Left lung (tissue), 10 donors: ENCODE data around the gene CD34. TPM values are rescaled to one million over a fixed set of nuclear protein-coding genes. Genes with fewer than 3 reads are reported as not detected.

Experiments used
- ATAC-seq: fragments of 200-7000 bp; cut with Tn5 transposase; one replicate; pipeline ENCODE4 v1.9.1; 2020; ENCODE audit warnings: moderate library complexity
- DNase-seq, 4 donors: peaks; one replicate each; pipeline ENCODE4 v3.0.0-alpha.2; 2013 to 2020
- H3K27ac ChIP-seq, 2 donors: fragments of 200-600 bp; sonication (generic) in 1 of 2; one replicate each; pipeline versions ENCODE4 v1.5.0 to v1.8.0; 2020 to 2021
- H3K27me3 ChIP-seq, 2 donors: fragments of 200-600 bp; sonication (generic) in 1 of 2; one replicate each; pipeline versions ENCODE4 v1.5.0 to v1.8.0; 2020 to 2021
- H3K36me3 ChIP-seq, 2 donors: fragments of 200-600 bp; sonication (generic) in 1 of 2; one replicate each; pipeline versions ENCODE4 v1.5.0 to v1.8.0; 2020 to 2021
- H3K4me1 ChIP-seq, 2 donors: fragments of 200-600 bp; one replicate each; pipeline ENCODE4 v1.8.0; 2021
- H3K4me3 ChIP-seq, 2 donors: fragments of 200-600 bp; sonication (generic) in 1 of 2; one replicate each; pipeline versions ENCODE4 v1.5.0 to v1.8.0; 2020 to 2021; ENCODE audit warnings: mild to moderate bottlenecking in 1 of 2
- H3K9me3 ChIP-seq, 2 donors: fragments of 200-600 bp; sonication (generic) in 1 of 2; one replicate each; pipeline versions ENCODE4 v1.5.0 to v1.8.0; 2020 to 2021
- CTCF ChIP-seq, 2 donors: fragments of 200-600 bp; sonication (generic) in 1 of 2; IDR thresholded peaks; one replicate each; pipeline versions ENCODE4 v1.5.0 to v1.8.0; 2021; ENCODE audit warnings: antibody characterized with exemption in 2 of 2
- intact Hi-C, 2 donors: fragments of 100-400 bp; cut with DNase I; formaldehyde crosslinking; loops; one replicate each; pipeline versions ENCODE4 v1.11.2 to v1.14.2; 2022
- polyA plus RNA-seq, 6 donors: library from polyadenylated mRNA; unstranded; fragments of 120-200 nt; gene quantifications; one replicate each; pipeline ENCODE4 v1.2.1, GENCODE V29; 2013; ENCODE audit not compliant: insufficient read length in 6 of 6
- total RNA-seq, 2 donors: library from RNA; stranded (reverse); fragmentation: NEBNext Ultra II Directional; extraction: Animal tissue kit (Norgen Biotek cat#: 25700); gene quantifications; one replicate each; pipeline ENCODE4 v1.2.1, GENCODE V29; 2021
- donor health status: DM: no; HTN: yes; CAD: no.
- donor health status: DM: no; HTN: no; CAD: no.

CD34 gene
- total and polyA plus RNA-seq, 8 donors, result 40.8 to 160 (median 137) TPM

- Histone ChIP-seq H3K4me1 (peaks cover 0 to 43% of the 10 kb centered on the region in 2 donors), H3K4me3 (no peak overlapping the region), H3K27ac (no peak overlapping the region), H3K27me3 (no peaks in the 10 kb centered on the region), H3K9me3 (no peaks in the 10 kb centered on the region), H3K36me3 (no peaks in the 10 kb centered on the region)
- DNase-seq (no peak), ATAC-seq (no peak)
- intact Hi-C loops, result no loop called here
- TF ChIP-seq CTCF (IDR thresholded peaks at IDR 0.05), result no peak
Observed at GRCh38 chr1:207873055-207873890, 37.7 kb downstream of the CD34 start.

- Histone ChIP-seq H3K36me3 (no peaks in the 10 kb centered on the region), H3K4me1 (peaks cover 4 to 48% of the 10 kb centered on the region in 2 donors), H3K4me3 (no peak overlapping the region), H3K27ac (no peak overlapping the region), H3K9me3 (no peaks in the 10 kb centered on the region), H3K27me3 (no peaks in the 10 kb centered on the region)
- no peak for TF ChIP-seq CTCF (IDR thresholded peaks at IDR 0.05)
- ATAC-seq, result no peak
- intact Hi-C loops, result no loop called here
- DNase-seq, result no peak
Observed at GRCh38 chr1:207872621-207873020, 38.3 kb downstream of the CD34 start.

GRCh38 chr1:207871117-207871649 lies 39.7 kb downstream of the CD34 start:
- intact Hi-C loops, result no loop called here
- Histone ChIP-seq H3K36me3 (no peaks in the 10 kb centered on the region), H3K4me1 (peaks cover 13 to 63% of the 10 kb centered on the region in 2 donors), H3K27me3 (no peaks in the 10 kb centered on the region), H3K9me3 (no peaks in the 10 kb centered on the region), H3K27ac (no peak overlapping the region), H3K4me3 (no peak overlapping the region)
- DNase-seq (no peak), ATAC-seq (no peak)
- no peak for TF ChIP-seq CTCF (IDR thresholded peaks at IDR 0.05)

GRCh38 chr1:207870306-207871031 lies 40.5 kb downstream of the CD34 start:
- ATAC-seq, result no peak
- peaks cover 13 to 70% of the 10 kb centered on the region in 2 donors for H3K4me1 ChIP-seq
- intact Hi-C loops, result no loop called here

More at GRCh38 chr1:207870306-207871031, 40.5 kb downstream of the CD34 start:
- no peak overlapping the region for H3K4me3 ChIP-seq
- no peak for DNase-seq
- H3K9me3 ChIP-seq, result no peaks in the 10 kb centered on the region
- H3K27me3 ChIP-seq, result no peaks in the 10 kb centered on the region
- TF ChIP-seq CTCF (IDR thresholded peaks at IDR 0.05), result no peak
- no peaks in the 10 kb centered on the region for H3K36me3 ChIP-seq
- H3K27ac ChIP-seq, result no peak overlapping the region
